Stimulated activated CD8-positive, alpha-beta memory T cell treated with anti-CD3 and anti-CD28 coated beads, Interleukin-12 subunit alpha, Interleukin-12 subunit beta, amount 100 ng/mL, for 4 hours (primary cell): ENCODE results near the gene TPPP.
"Not testable (repeated sequence)": the region's sequence is repeated elsewhere in the genome, so short reads cannot be mapped to it uniquely, and the experiment has no call there.

Source experiments
- DNase-seq: peaks from one replicate; pipeline ENCODE4 v3.0.0-alpha.2; 2020; ENCODE audit warnings: low read depth

The TPPP gene

GRCh38 chr5:693271-694041 lies at the start of gene TPPP:
TSS of gene TPPP (minus strand) at chr5:693352. CDS start at chr5:678060, 15,292 bp downstream.
- DNase-seq, result peak; percentile 65

DNA sequence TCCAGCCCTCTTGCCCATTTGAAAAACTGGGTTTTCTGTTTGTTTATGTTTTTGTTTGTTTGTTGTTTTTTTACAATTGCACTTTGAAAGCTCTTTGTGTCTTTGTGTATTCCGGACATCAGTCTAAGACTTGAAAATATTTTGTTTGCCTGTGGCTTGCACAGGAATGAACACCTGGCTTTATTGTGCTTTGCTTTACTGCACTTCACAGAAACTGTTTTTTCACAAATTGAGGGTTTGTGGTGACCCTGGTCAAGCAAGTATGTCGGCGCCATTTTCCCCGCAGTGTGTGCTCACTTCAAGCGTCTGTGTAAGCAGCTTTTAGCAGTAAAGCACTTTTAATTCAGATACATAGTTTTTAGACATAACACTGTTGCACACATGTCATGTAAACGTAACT lies 49.1 kb upstream of the TPPP start:
- DNase-seq, result not testable (repeated sequence)

DNA sequence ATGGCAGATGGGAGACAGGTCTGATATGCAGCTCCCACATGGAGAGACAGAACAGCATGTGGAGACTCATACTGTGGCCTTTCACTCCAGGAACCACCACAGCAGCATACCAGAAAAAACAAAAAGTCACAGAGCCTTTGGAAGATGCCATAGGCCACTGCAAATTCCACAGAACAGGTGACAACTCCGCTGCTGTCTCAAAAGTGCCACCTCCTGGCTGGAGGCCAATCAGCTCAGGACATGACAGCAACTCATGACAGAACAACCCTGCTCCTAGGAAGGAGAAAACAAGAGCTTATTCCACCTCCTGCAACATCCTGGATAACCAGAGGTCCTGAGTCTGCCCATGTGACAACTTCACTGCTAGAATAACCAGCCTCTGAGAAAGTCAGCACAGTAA lies 41.0 kb upstream of the TPPP start:
- DNase-seq, result not testable (repeated sequence)

- DNase-seq, result not testable (repeated sequence)
These were observed 39.8 kb upstream of the TPPP start for GRCh38 chr5:732754-733454.

- not testable (repeated sequence) for DNase-seq
These were observed 36.1 kb upstream of the TPPP start for GRCh38 chr5:729225-729624.

DNA sequence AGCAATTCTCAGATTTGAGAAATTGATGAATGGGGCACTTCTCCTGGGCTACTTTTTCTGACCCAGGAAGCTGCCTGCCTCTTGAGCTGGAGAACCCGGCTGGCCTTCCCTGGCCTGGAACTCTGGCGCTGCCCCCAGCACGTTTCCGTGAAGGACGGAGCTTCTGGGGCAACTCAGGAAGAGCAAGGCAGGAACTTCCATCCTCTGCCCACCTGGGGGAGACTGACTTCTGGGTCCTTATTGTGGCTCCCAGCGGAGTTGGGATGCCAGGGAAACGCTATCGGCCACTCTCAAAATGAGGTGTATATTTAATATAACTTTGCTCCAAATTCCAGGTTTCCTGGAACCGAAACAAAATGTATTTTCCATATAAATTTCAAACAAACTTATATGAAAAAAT lies 33.9 kb upstream of the TPPP start:
- not testable (repeated sequence) for DNase-seq

DNA sequence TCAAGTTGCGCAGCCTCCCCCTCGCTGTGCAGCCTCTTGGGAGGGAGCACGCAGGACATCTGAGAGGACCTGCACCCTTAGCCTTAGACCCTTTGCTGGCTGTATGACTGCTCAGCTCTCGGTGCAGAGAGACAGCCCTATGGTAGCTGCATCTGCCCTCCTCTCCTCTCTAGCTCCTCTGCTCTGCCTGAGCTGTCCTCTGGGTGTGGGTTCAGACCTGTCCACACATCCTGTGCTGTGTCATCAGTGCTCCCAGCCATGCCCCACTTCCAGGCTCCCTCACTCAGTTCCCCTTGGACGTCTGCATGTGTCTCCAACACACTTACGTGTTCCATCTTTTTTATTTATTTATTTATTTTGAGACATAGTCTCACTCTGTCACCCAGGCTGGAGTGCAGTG lies 30.7 kb upstream of the TPPP start:
- DNase-seq, result not testable (repeated sequence)

DNA sequence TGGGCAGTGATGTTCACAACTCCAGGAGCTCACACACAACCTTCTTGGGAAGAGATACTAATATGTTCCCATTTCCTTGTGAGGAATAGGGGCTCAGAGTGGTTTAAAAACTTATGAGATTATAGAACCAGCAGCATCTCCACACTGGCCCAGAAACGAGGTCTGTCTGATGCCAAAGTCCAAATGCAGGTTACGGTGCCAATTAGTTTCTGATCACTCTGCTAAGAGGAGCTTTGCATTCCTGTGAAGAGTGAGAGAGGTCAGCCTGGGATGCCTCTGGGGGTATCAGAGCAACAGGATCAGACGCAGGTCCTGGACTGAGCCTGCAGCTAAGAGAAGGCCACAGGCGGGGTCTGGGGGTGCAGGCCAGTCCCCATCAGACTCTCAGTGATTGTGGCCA lies 30.2 kb upstream of the TPPP start:
- DNase-seq, result not testable (repeated sequence)

GRCh38 chr5:719379-719778 lies 26.2 kb upstream of the TPPP start:
- DNase-seq, result not testable (repeated sequence)

DNA sequence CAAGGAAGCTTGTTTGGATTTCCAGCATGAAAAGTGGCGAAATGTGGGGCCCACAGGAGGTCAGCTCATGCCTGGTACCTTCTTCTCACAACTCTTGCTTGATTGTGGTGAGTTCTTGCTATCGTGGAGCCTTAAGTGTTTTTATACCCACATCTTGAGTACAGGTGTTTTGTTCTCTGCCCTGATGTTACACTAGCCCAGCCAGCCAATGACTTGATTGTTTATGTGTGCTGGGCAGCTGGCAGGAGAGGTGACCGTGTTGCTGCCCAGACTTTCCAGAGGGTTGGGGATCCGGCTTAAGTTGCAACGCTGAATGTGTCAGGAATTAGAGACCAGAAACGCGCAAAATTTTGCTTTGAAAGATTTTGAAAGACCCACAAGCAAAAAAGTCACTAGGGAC lies 24.0 kb upstream of the TPPP start:
- no peak for DNase-seq

- DNase-seq, result not testable (repeated sequence)
These were observed 23.6 kb upstream of the TPPP start for GRCh38 chr5:716740-717139.

GRCh38 chr5:715636-716035 lies 22.5 kb upstream of the TPPP start:
- DNase-seq, result not testable (repeated sequence)

GRCh38 chr5:714215-715118 lies 21.3 kb upstream of the TPPP start:
- not testable (repeated sequence) for DNase-seq

GRCh38 chr5:713686-714085 lies 20.5 kb upstream of the TPPP start:
- DNase-seq, result not testable (repeated sequence)

DNA sequence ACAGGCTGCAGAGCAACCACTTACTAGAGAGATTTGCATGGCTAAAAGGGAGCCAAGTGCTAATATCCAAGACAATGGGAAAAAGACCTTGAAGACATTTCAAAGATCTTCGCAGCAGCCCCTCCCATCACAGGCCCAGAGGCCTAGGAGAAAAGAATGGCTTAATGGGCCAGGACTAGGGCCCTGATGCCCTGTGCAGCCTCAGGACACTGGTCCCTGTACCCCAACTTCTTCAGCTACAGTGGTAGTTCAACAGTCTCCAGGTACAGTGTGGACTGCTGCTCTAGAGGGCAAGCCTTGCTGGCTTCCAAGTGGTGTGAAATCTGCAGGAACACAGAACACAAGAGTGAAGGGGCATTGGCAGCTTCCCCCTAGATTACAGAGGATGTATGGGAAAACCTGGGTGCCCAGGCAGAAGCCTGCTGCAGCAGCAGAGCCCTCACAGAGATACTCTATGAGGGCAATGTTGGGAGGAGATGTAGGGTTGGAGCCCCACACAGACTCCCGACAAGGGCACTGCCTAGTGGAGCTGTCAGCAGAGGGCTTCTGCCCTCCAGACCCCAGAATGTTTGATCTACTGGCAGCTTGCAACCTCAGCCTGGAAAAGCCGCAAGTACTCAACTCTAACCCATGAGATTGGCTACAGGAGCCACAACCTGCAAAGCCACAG lies 15.8 kb upstream of the TPPP start:
- not testable (repeated sequence) for DNase-seq

- not testable (repeated sequence) for DNase-seq
These were observed 15.2 kb upstream of the TPPP start for GRCh38 chr5:708374-708773.

- not testable (repeated sequence) for DNase-seq
These were observed 13.0 kb upstream of the TPPP start for GRCh38 chr5:706127-706526.

DNA sequence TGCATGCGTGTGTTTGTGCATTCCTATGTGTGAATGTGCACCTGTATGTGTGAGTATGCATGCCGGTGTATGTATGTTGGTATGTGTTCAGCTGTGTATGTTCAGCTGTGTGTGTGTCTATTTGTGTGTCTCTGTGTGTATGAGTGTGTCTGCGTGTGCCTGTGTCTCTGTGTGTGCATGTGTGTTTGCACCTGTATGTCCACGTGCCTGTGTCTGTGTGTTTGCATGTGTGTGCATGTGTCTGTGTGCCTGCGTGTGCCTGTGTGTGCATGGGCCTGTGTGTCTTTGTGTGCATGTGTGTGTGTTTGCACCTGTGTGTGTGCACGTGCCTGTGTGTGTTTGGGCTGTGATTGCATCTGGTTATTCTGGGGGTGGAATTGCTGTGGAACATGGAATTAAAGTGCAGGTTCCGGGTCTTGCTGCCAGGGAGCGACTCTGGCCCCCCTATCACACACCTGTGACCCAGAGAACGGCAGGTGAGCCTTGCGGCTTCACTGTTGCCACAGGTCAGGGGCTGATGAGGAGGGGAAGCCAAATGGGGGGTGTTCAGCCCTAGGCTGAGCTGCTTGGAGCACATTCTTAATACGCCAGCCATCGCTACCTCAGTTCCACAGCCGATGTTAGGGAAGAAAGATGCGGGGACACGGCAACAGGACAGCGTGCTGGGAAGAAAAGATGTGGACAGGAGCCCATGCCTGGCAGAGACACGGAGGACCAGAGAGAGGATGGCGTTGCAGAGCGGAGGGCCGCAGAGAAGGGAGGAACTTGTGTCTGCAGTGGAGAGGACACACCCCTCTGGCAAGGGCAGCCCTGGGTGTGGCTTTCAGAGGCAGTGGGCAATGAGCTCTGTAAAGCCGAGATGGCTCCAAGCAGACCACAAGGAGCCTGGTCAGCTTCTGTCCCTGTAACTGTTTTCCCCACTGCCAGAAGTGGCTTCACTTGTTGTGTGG lies 3.9 kb upstream of the TPPP start:
- DNase-seq, result not testable (repeated sequence)

DNA sequence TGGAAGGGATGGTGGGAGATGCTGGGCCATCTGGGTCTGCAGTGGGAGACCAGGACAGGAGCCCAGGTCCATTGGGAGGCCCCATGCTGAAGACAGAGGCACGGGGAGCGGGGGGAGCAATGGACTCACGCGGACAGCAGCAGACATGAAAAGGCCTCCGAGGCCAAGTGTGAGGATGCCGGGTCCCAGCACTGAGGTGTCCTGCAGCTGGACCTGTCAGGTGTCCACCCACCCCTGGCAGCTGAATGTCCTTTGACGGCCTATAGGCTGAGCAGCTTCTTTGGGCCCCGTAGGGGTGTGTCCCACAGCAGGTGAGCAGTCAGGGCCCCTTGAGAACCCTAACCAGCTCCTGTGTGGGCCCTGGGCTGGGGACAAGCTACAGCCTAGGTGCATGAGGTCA lies 3.0 kb upstream of the TPPP start:
- not testable (repeated sequence) for DNase-seq

DNA sequence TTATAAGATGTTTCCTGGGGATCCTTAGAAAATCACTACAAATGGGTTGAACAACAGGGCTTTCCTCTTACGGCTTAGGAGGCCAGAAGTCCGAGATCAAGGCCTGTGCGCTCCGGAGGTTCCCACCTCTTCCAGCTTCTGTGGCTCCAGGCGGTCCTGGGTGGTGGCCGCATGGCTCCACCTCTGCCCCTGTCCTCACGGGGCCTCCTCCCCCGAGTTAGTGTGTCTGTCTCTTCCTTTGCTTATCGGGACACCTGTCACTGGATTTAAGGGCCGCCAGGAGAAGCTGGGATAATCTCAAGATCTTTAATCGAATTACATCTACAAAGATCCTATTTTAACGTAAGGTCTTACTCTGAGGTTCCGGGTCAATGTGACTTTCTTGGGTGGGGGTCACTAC lies 2.3 kb upstream of the TPPP start:
- DNase-seq, result not testable (repeated sequence)

DNA sequence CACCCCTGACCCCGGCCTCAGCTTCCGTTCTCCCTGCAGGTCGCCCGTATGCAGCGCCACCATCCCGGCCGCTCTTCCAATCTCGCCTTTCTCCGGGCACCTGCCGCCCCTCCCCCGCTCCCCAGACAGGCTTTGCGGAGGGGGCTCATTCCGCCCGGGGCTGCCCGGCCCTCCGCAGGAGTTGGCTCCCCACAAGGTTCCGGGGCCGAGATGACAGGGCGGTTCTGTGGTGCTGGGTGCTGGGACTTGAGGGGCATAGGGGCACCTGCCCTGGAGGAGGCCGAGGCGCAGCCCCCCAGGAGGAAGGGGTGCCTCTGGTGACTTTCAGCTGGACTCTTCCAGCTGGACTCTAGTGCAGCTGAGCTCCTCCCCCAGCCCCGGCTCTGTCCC lies 885 bp upstream of the TPPP start:
- not testable (repeated sequence) for DNase-seq
